HG03571 (cell line): Measurements from ENCODE around the gene BBX.

Experiments used
- ATAC-seq: cut with Tn5 transposase; IDR thresholded peaks from one replicate; pipeline ENCODE4 v1.9.1; 2021; ENCODE audit not compliant: unreplicated experiment

The BBX gene

GRCh38 chr3:107598926-107599771 lies 76.4 kb downstream of the BBX start:
- ATAC-seq, result peak; percentile 97

- ATAC-seq, result no peak
Observed at GRCh38 chr3:107599772-107600145, 77.0 kb downstream of the BBX start.

GRCh38 chr3:107600780-107601179 lies 78.0 kb downstream of the BBX start:
- ATAC-seq, result no peak

- ATAC-seq, result no peak
Observed at GRCh38 chr3:107604057-107604822, 81.5 kb downstream of the BBX start.

GRCh38 chr3:107611775-107612469 lies 89.2 kb downstream of the BBX start:
- no peak for ATAC-seq

GRCh38 chr3:107612664-107613084 lies 89.9 kb downstream of the BBX start:
- no peak for ATAC-seq

GRCh38 chr3:107619549-107619948 lies 96.8 kb downstream of the BBX start:
- ATAC-seq, result no peak

- ATAC-seq, result no peak
Observed at GRCh38 chr3:107620534-107620933, 97.8 kb downstream of the BBX start.

GRCh38 chr3:107621465-107621864 lies 98.7 kb downstream of the BBX start:
- ATAC-seq, result no peak

- no peak for ATAC-seq
Observed at GRCh38 chr3:107627962-107628542, 105.3 kb downstream of the BBX start.

- ATAC-seq, result no peak
Observed at GRCh38 chr3:107629566-107629965, 106.8 kb downstream of the BBX start.

- ATAC-seq, result no peak
Observed at GRCh38 chr3:107630779-107631178, 108.0 kb downstream of the BBX start.

GRCh38 chr3:107632576-107632975 lies 109.8 kb downstream of the BBX start:
- ATAC-seq, result no peak

- peak; percentile 93 for ATAC-seq
Observed at GRCh38 chr3:107633327-107634098, 110.8 kb downstream of the BBX start.

GRCh38 chr3:107634099-107634489 lies 111.3 kb downstream of the BBX start:
- ATAC-seq, result peak; percentile 24

- no peak for ATAC-seq
Observed at GRCh38 chr3:107637416-107638183, 114.8 kb downstream of the BBX start.

- ATAC-seq, result no peak
Observed at GRCh38 chr3:107641572-107642307, 119.0 kb downstream of the BBX start.

- no peak for ATAC-seq
Observed at GRCh38 chr3:107643038-107643883, 120.5 kb downstream of the BBX start.
